HK-2 (cell line): ENCODE data around the gene NR6A1.
"Not testable (repeated sequence)": the region's sequence is repeated elsewhere in the genome, so short reads cannot be mapped to it uniquely, and the experiment has no call there.

Experiments used
- DNase-seq: peaks from one replicate; pipeline ENCODE4 v3.0.0-alpha.2; 2018; ENCODE audit not compliant: unreplicated experiment

Gene NR6A1

DNA sequence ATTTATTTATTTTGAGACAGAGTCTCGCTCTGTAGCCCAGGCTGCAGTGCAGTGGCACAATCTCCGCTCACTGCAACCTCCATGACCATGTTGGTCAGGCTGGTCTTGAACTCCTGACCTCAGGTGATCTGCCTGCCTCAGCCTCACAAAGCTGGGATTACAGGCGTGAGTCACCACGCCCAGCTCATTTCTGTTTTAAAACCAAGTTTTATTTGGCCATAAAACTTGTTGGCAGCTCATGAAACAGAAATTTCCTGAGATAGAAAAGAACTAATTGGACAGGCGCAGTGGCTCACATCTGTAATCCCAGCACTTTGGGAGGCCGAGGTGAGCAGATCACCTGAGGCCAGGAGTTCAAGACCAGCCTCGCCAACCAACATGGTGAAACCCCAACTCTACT, 155.3 kb downstream of the NR6A1 start:
- DNase-seq: not testable (repeated sequence)

DNA sequence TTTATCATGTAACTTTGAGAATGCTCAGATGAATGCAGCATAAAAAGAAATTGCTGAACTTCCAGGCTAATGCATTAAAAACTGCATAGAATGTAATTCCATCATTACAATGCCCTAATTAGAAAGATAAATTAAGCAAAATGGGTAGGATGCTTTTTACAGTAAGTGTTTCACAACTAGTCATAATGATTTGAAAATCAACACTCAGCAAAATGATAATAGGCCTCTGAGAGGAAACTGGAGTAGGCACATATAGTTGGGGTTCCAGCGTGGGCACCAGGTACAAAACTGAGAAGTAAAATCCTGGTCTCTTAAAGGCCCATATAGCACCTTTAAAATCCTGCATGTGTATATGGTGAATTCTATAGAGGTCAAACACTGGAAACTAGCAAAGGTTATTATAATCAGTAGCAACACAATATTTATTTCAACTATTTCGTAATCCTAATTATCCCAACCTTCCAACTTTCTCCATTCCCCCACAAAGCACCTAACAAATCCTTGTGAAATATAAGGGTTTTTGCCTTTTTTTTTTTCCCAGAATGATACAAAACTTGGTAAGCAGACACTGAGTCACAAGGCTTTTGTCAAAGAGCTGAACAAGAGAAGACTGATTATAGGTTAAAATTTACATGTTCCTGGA, 155.9 kb downstream of the NR6A1 start:
- DNase-seq: no peak

DNA sequence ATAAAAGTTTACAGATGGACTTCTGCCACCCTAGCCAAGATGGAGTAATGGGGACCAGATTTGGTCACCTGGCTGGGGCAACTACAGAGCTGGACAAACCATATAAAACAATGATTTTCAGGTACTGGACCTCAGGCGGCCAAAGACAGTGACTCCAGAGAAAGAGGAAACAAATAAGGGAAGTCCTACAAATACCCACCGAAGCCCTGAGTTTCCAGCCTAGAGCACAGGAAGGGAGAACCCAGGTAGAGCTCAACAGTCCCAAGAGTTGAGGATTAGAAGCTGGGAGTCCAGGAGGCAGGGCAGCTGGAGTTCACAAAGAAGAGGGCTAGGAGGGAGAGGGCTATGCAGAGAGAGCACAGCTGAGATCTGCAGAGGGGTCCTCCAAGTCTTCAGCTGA, 157.3 kb downstream of the NR6A1 start:
- DNase-seq: no peak

DNA sequence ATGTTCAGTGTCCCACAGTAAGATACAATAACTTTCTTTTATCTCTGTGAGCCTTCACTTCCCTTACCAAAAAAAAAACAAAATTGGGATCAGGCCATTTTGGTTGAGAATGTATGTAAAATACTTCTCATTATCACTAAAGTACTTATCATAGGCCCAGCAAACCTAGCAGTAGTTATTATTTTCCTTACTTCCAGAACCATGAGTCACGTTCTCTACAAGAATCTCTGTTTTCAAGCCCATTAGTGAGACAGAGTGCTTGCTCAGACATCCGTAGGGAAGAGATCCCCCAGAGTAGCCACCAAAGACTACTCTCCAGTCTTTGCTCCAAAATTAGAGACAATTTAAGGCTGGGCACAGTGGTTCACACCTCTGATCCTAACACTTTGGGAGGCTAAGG, 160.0 kb downstream of the NR6A1 start:
- DNase-seq: no peak

DNA sequence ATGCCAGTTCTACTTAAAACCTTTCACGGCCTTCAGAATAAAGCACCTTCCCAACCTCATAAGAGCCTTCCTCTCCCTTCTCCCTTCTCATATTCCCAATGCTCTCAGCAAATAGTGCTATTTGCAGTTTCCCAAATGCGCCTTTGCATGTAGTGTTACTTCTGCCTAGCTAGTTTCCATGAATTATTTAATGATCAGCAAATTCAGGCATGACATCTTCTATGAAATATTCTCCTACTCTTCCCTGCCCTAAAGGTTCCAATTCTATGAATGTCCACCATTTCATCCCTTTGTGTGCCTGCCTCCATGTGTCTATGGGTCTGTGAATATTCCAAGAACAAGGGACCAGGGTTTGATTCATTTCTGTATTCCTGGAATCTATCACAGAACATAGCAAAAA, 165.1 kb downstream of the NR6A1 start:
- no peak for DNase-seq

DNA sequence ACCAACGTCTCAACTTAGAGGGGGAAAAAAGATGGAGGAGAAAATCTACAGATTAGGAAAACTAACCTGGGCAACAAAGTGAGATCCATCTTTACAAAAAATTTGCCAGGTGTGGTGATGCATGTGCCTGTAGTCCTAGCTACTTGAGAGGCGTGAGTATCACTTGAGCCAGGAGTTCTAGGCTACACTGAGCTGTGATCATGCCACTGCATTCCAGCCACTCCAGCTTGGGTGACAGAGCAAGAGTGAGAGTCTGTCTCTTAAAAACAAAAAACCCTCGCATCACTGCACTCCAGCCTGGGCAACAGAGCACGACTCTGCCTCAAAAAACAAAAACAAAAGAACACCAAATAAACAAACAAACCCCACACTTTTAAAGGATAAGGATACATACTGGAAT, 165.9 kb downstream of the NR6A1 start:
- DNase-seq: no peak

DNA sequence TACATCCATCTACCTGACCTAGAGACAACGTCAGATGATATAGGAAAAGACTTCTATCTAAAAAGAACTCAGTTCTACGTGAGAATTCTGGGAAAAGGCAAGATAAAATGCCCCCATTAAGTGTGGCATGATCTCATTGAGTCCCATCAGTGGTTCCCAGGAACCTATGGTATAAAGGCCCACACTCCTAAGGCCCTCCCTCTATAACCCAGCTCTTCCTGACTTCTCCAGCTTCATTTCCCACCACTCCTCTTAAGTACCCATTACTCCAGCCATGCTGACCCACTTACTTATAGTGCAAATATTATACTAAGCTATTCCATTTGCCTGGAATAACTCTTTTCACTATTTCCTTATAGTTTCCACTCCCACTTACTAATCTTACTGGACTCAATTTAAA, 168.5 kb downstream of the NR6A1 start:
- DNase-seq: no peak

DNA sequence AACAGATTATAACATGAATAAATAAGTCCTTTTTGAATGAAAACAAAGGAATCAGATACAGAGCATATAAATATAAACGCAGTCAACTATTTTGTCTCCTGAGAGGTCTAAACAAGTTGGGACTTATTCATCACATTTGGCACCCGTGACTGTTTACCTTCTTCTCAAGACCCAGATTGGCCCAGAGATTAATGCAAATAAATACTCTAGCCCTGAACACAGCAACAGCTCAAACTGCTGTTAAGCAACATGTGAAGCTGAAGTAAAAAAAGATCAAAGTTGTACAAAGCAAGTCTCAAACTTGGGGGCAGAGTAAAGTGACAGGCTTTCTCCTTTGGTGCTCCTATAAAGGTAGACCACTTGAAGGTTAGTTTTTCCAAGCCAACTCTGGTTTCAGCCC, 168.9 kb downstream of the NR6A1 start:
- DNase-seq: no peak

DNA sequence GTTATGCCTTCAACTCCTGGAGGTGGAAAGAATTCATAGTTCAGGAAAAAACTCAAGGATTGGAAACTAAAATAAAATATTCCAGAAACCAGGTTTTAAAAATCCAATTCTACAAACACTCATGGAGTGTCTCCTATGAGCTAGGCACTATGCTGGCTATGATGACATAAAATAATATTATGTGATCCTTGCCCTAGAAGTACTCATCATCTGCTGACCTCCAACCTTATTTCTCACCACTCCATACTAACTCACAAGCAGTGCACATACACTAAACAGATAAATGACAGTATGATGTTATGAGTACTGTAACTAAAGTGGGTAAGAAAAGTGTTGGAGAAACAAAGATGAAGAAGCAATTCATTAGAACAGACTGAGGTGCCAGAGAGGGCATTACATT, 170.7 kb downstream of the NR6A1 start:
- DNase-seq: no peak

DNA sequence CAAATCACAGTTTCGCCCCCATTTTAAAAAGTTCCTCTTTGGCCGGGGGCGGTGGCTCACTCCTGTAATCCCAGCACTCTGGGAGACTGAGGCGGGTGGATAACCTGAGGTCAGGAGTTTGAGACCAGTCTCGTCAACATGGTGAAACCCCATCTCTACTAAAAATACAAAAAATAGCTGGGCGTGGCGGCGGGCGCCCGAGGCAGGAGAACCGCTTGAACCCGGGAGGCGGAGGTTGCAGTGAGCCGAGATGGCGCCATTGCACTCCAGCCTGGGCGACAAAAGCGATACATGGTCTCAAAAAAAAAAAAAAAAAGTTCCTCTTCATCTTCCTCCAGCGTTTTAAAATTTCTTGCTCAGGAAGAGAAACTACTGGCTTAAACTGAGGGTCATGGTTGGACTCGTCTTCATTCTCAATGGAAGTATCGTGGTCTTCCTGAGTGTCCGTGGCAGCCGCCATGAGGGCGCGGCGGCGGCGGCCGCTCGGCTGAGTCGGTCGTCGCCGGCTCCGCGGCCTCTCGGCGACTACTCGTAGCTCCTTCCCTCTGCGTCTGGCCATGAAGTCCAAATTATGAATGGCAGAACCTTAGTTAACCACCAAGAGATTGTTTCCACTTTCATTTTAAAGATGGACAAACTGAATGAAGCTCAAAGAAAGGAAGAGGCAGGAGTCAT, 171.9 kb downstream of the NR6A1 start:
- DNase-seq: no peak

DNA sequence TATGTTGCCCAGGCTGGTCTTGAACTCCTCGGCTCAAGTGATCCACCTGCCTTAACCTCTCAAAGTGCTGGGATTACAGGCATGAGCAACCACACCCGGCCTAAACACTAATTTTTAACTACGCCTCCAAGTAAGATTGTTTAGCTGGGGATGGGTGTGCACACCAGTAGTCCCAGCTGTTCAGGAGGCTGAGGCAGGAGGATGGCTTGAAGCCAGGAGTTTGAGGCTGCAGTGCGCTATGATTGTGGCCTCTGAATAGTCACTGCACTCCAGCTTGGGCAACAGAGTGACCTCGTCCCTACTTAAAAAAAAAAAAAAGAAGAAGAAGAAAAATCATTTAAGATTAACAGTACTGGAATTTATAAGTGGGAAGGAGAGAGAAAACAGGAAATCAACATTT, 173.1 kb downstream of the NR6A1 start:
- DNase-seq: no peak

DNA sequence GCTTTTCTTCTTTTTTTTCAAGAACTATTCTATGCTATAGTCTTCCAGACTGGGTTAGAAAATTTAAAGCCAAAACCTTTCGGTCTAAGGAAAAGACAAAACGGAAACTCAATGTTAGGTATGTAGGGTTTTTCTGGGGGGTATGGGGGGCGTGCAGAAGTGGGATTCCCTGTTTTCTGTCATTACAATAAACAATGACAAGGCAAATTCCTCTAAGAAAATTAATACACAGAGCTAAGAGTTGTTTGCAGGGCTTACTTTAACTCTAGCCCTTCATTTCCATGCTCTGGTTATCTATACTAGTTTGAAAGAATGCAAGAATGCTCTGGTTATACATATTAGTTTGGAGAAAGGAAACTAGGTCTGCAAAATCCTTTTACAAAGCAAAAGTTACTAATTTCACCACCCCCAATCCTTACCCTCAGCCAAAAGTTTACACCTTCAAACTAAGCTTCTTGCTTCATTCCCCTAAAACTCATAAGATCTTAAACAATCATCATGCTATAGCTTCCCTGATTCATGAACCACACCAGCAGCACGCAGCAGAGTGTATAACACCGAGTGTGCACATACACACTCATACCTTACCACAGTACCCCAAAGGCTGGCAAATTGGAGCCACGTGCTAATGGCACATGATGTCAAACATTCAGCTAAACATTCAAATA, 174.8 kb downstream of the NR6A1 start:
- no peak for DNase-seq

DNA sequence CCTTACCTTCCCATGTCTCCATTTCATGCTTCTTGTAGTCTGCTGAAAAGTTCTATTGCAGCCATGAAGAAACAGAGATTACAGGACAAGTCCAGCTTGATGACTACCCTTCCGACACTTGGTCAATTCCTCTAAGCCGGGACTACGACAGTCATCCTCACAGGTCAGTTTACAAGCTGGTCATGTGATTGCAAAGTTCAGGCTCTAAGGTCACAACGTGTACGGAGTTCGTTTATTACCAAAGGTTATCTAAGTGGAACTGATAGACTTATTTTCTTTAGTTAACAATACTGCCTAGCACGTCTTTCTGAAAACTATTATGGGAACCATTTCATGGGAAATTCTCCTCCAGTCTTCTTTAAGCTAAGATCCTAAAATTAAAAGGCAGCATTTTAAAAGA, 175.4 kb downstream of the NR6A1 start:
- DNase-seq: no peak

DNA sequence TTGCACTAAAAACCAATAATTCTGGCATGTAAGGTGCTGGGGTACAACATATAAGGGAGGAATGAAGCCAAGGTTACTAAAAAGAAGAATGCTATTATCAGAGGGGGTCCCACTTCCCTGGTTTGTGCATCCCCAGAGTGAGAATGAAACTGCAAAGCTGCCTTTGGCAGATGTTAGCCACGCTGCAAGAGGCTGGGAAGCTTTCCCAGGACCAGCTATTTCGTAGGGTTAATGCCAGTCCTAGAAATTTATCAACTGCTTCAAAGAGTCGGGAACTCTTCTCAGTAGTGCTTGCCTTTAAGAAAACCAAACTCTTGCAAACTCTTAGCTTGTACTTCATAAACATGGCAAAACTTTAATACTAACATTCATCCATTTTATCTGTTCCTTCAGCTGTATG, 176.4 kb downstream of the NR6A1 start:
- no peak for DNase-seq

DNA sequence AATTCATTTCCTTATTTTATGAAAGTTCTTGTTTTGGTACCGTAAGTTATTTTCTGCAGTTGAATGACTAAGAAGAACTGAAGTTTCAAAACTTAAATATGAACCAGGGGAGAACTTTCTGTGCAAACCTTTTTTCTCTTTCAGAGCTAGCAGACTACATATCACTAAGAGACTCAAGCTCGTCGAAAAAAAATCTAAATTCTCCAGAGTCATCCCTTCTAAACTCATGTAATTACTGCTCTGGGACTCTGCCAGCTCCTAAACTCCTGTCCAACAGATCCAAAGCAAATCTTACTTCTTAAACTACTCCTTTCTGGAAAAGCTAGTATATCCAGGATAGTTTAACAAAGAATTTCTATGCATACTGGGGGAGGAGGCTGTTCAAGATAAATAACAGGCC, 176.9 kb downstream of the NR6A1 start:
- no peak for DNase-seq

DNA sequence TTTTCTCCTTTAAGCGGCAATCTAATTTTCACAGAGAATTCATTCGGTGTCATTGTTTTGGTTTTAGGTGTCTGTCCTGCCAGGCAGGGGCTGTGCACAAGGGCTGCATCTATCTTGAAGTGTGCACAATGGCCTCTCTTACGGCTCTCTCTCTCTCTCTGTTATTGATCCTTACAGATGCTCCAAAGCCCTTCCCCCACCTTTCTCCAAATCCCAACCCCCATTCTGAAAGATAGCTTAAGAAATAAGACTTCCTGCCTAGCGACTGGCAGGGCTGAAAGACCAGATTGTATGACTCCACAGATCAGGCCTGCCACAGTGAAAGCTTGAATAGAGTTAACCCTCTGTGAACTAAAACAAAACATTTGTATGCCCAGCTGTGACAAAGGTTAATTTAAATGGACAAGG, 177.5 kb downstream of the NR6A1 start:
- DNase-seq: no peak

DNA sequence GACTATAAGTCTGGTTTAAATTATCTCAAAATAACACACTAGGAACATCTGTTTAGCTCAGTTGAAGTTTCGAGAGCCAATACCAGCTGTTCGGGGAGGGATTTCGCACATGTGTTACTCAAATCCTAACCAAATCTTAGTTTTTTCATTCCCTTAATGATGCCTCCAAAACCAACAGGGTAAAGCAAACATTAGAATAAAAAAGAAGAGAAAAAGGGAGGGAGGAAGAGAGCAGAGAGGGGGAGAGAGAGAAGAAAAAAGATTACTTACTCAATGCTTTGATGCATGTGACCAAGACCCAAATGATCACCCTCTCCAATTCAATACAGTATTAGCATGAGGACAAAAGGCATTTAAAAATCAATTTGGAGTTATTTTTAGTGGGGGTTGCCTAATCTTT, 177.9 kb downstream of the NR6A1 start:
- no peak for DNase-seq

DNA sequence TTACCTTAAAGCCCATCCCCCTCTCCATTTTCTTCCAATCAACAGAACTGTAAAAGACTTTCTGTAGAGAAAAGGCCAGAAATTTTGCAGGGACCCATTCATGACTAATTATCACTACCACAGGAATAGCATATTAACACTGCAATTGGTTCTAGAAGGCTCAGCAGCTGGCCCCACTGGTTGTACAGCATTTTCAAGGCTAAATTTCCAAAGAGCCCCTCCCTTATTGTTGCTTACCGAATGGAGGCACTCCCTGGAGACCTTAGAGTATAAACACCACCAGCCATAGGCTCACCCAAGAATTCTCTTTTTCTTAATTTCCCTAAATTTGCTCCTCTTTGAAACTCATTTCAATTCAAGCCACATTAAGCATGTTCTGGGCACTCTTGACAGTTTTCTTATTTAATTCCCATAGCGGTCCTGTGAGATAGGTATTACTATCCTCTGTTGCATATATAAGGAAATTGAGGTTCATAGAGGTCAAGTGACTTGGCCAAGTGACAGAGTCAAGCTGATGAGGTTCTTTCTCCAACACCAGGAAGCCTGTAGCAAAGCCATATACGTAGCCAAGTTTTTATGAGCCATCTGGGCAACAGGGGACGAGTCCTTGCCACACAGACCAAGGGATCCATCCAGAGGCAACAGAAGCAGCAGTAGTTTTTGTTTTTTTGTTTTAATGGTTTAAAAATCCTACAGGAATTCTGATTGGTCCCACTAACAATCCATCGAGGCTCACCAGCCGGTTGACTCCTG, 180.0 kb downstream of the NR6A1 start:
- no peak for DNase-seq

DNA sequence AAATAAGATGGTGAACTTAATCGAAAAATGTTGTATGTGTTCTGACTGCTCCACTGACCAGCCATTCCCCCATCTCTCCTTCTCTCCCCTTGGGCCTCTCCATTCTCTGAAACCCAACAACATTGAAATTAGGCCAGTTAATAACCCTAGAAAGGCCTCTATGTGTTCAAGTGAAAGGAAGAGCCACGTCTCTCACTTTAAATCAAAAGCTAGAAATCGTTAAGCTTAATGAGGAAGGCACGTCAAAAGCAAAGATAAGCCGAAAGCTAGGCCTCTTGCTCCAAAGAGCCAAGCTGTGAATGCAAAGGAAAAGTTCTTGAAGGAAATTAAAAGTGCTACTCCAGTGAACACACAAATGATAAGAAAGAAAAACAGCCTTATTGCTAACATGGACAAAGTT, 186.5 kb downstream of the NR6A1 start:
- DNase-seq: no peak

DNA sequence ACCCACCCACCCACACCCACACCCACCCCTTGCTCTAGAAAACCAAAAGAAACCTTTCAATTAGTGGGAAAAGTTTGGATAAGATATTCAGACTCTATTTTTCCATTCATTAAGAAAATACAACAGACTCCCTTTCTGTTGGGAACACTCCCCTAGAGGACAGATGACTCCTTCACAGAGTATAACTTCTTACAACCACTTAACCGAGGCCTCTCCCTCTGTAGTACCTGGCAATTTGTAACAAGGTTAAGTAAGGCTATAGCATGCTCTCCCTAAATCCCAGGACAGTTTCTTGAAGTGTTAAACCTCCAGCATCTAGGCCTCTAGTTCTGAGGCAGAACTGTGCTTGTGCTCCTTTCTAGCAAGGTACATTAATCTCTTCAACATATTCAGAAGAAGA, 188.0 kb downstream of the NR6A1 start:
- no peak for DNase-seq

DNA sequence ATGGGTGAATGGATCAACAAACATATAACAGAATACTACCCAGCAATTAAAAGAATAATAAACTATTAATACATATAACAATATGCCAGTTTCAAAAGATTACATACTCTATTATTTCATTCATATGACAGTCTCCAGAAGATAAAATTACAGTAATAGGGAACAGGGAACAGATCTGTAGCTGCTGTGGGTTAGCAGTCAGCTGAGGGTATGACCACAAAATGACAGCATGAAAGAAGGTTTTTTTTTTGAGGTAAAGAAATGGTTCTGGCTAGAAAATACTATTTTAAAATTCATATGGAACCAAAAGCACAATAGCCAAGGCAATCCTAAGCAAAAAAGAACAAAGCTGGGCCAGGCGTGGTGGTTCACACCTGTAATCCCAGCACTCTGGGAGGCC, 190.9 kb downstream of the NR6A1 start:
- no peak for DNase-seq

DNA sequence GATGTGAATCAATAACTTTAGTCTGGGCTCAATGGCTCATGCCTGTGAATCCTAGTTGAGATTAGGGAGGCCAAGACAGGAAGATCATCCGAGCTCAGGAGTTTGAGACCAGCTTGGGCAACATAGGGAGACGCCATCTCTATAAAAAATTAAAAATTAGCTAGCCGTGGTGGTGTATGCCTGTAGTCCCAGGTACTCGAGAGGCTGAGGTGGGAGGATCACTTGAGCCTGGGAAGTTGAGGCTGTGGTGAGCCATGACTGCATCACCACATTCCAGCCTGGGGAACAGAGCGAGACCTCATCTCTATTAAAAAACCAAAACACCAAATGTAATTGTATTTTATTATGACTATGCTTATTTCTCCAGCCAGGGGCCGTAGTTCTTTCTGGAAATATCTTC, 194.4 kb downstream of the NR6A1 start:
- peak; percentile 30 for DNase-seq
